EH (cell line): ENCODE measurements around the gene UBAC1.
"Not testable (repeated sequence)": the region's sequence is repeated elsewhere in the genome, so short reads cannot be mapped to it uniquely, and the experiment has no call there.

Experiments
- DNase-seq: peaks from one replicate; pipeline ENCODE4 v3.0.0-alpha.2; 2015; ENCODE audit warnings: low read depth

UBAC1 gene

GRCh38 chr9:135978642-135979546, 17.7 kb upstream of the UBAC1 start:
- DNase-seq: no peak

- DNase-seq: no peak
These were observed 15.8 kb upstream of the UBAC1 start for GRCh38 chr9:135976944-135977343.

- peak; percentile 58 for DNase-seq
These were observed 15.4 kb upstream of the UBAC1 start for GRCh38 chr9:135976531-135976930.

DNA sequence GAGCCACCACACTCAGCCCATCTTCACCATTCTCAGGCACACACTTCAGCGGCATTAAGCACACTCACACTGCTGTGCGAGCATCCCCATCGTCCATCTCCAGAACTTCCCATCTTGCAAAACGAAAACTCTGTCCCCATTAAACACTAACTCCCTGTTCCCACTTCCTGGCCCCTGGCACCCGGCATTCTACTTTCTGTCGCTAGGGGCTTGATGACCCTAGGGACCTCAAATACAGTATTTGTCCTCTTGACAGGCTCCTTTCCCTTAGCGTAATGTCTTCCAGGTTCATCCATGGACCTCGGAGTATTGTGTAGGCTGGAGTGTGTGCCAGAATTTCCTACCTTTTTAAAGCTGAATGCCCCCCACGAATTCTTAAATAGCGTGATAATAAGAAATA, 14.7 kb upstream of the UBAC1 start:
- no peak for DNase-seq

DNA sequence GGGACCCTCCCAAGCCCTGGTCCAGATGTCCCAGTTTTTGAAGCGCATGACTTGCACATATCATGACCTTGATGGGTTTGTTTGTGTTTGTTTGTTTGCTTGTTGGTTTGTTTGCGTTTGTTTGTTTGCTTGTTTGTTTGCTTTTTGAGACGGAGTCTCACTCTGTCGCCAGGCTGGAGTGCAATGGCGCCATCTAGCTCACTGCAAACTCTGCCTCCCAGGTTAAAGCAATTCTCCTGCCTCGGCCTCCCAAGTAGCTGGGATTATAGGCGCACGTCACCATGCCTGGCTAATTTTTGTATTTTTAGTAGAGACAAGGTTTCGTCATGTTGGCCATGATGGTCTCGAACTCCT, 13.0 kb upstream of the UBAC1 start:
- no peak for DNase-seq

- no peak for DNase-seq
These were observed 12.4 kb upstream of the UBAC1 start for GRCh38 chr9:135973277-135974219.

- DNase-seq: no peak
These were observed 10.7 kb upstream of the UBAC1 start for GRCh38 chr9:135971892-135972291.

DNA sequence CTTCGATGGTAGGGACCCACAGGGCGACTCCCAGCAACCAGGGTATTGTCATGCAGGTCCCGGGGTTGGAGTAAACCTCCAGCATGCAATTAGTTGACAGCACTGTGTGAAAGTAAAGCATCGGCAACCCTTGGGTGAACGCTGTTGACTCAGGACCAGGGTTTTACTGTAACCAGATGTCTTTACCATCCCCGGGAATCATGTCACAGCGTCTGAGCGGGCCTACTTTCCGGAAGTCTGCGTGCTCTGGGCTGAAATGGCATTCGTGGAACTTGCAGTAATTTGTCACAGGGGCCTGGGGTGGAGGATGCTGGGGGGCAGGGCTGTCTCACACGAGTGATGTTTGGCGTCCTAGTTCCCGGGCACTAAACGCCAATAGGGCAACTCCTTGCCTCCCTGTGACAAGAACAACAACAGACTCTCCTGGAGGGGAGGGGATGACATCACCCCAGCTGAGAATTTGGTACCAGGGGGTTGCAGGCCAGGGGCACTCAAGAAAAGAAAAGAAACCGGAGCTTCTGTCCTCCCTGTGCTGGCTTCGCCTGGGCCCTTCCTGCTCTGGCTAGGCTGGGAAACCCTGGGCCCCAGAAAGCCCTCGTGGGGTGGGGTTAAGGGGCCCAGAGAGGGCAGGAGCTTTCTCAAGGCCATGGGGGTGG, 10.1 kb upstream of the UBAC1 start:
- DNase-seq: peak; percentile 90

DNA sequence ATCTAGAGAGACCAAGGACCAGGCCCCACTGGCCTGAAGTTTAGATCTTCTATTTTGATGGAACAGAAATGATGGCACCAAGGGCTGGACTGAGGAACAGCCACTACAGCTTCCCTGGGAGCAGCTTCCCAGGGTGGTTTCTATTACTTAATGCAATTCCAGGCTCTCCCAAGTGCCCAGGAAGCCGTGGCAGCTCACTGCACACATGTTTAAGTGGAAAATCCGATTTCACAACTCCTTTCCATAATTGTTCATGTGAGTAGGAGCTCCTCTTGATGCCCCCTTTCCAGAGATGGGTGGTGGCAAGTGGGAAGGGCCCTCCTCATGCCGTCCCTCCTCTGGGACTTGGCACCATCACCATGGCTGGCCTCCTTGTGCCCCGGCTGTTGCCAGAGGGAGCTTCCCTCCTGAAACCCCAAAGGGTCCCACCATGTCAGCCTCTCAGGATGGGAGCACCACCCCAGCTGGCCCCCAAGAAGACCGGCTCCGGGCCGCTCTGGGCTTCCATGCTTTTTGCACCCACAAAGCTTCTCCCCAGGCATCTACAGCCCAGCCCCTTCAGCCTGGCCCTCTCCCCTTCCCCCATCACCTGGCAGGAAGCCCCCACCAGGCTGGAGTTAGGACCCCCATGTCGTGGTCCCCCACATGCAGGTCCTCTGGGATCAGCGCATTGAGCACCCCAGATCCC, 9.1 kb upstream of the UBAC1 start:
- DNase-seq: peak; percentile 34

DNA sequence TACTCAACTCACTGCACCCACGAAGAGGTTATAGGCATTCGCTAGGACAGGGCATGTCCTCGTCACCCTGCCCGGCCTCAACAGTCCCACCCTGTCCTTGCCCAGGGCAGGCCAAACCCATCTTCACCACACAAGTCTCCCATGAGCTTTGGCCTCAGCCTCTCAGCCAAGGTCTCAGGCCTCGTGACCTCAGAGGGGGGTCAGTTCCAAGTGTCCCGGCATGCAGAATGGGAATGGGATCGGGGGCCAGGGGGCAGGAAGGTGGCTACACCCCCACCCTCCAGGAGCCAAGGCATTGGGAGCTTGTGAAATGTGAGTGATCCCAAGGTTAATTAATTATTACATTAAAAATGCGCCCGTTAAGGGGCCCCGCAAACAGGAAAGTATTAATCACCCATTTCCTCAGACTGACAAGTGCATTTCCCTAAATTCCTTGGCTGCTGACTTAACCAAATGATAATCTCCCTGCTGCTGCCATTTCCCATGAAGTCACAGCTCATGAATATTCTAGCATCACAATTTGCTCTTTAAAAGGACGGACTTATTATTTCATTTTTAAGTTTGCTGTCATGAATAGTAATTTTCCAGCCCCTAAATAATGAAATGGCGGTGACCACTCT, 8.0 kb upstream of the UBAC1 start:
- no peak for DNase-seq

DNA sequence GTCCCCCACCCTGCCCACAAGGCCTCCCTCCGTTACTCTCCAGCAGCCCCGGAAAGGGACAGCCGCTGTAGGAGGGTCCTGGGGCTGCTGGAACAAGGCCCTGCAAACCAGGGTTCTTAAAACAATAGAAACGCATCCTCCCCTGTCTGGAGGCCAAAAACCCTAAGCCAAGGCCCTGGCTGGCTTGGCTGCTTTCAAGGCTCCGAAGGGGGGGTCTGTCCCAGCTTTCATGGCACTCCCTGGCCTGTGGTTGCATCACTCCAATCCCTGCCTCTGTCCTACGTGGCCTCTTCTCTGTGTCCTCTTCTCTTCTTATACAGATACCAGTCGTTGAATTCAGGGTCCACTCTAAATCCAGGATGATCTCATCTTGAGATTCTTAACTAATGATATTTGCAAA, 7.4 kb upstream of the UBAC1 start:
- DNase-seq: no peak

DNA sequence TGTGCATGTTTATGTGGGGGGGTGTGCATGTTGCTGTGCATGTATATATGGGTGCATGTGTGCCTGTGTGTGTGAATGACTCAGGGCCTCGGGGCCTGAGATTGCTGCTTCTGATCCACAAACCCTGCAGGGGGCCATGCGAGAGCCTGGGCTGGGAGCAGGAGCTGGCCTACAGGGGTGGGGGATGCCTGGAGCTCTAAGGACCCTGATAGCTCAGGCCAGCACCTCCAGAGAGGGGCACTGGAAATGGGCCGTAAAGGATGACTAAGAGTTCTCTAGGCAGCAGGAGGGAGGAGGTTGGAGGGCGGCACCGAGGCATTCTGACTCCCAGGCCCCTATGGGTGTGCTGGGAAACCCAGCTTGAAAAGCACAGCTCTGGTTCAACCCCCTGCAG, 6.9 kb upstream of the UBAC1 start:
- DNase-seq: no peak

DNA sequence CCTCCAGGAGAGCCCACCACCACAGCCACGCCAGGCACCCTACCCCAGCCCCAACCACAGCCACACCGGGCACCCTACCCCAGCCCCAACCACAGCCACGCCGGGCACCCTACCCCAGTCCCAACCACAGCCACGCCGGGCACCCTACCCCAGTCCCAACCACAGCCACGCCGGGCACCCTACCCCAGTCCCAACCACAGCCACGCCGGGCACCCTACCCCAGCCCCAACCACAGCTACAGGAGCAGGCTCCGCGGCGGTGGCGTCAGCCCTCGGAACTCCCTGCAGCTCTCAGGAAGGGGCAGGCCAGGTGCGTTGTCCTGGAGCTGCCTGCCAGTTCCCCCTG, 5.7 kb upstream of the UBAC1 start:
- not testable (repeated sequence) for DNase-seq

- no peak for DNase-seq
These were observed 4.1 kb upstream of the UBAC1 start for GRCh38 chr9:135965124-135965756.

- no peak for DNase-seq
These were observed 2.8 kb upstream of the UBAC1 start for GRCh38 chr9:135963938-135964337.

- no peak for DNase-seq
These were observed 2.2 kb upstream of the UBAC1 start for GRCh38 chr9:135963338-135963737.

- DNase-seq: no peak
These were observed 1.6 kb upstream of the UBAC1 start for GRCh38 chr9:135962696-135963307.

GRCh38 chr9:135961811-135962695, 880 bp upstream of the UBAC1 start:
- no peak for DNase-seq

GRCh38 chr9:135960411-135961276, 529 bp downstream of the UBAC1 start:
- DNase-seq: peak; percentile 43
